GM12891 (cell line): ENCODE results near the gene ATP8A2.

Experiments
- POLR2A ChIP-seq: IDR thresholded peaks from 2 replicates; pipeline ENCODE4 v1.6.1; 2011; ENCODE audit warnings: low read depth, low read length, control low read depth
- POLR2AphosphoS5 ChIP-seq: IDR thresholded peaks from 2 replicates; pipeline ENCODE4 v1.6.1; 2011; ENCODE audit warnings: low read depth, low read length, control low read depth

GRCh38 chr13:25732111-25732865 is 360.5 kb downstream of the ATP8A2 start:
- no peak for TF ChIP-seq POLR2AphosphoS5
- TF ChIP-seq POLR2A, result no peak
